PC-9 (cell line): ENCODE data around the gene PTPRT.

Experiments
- CTCF ChIP-seq: fragments of 200-600 bp; sonication (generic); conservative IDR thresholded peaks from 2 replicates; pipeline ENCODE4 v1.6.1; 2017; ENCODE audit warnings: mixed run types, antibody characterized with exemption, mild to moderate bottlenecking, moderate library complexity
- EZH2 ChIP-seq: fragments of 200-600 bp; sonication (generic); IDR thresholded peaks from 2 replicates; pipeline ENCODE4 v1.8.0; 2017; ENCODE audit warnings: antibody characterized with exemption, low read depth

- TF ChIP-seq CTCF (no peak), EZH2 (no peak)
Measured at GRCh38 chr20:42150230-42150629, 1039.5 kb downstream of the PTPRT start.
